Aorta (tissue), 5 donors: ENCODE data around the gene CES5A. TPM values are rescaled to one million over a fixed set of nuclear protein-coding genes. Genes with fewer than 3 reads are reported as not detected.
"Not testable (repeated sequence)": the region's sequence is repeated elsewhere in the genome, so short reads cannot be mapped to it uniquely, and the experiment has no call there.

Source experiments
- ATAC-seq: fragments of 200-7000 bp; cut with Tn5 transposase; one replicate; pipeline ENCODE4 v1.9.1; 2022; ENCODE audit warnings: moderate library complexity; ENCODE audit not compliant: low FRiP score
- DNase-seq, 2 donors: peaks; one replicate each; pipeline ENCODE4 v3.0.0-alpha.2; 2020
- H3K27ac ChIP-seq, 2 donors: one replicate each; pipeline ENCODE4 v1.5.1; 2013; ENCODE audit warnings: low read length in 2 of 2, mild to moderate bottlenecking in 2 of 2, moderate library complexity in 2 of 2, control low read depth in 1 of 2, inconsistent platforms in 1 of 2, low read depth in 1 of 2
- H3K27me3 ChIP-seq, 2 donors: one replicate each; pipeline ENCODE4 v1.6.1; 2013; ENCODE audit warnings: control low read depth in 1 of 2, low read length in 1 of 2, mild to moderate bottlenecking in 1 of 2, moderate library complexity in 1 of 2; ENCODE audit not compliant: insufficient read depth in 2 of 2, control insufficient read depth in 1 of 2
- H3K36me3 ChIP-seq, 2 donors: one replicate each; pipeline ENCODE4 v1.6.1; 2013; ENCODE audit warnings: control low read depth in 1 of 2, low read length in 1 of 2, mild to moderate bottlenecking in 1 of 2; ENCODE audit not compliant: insufficient read depth in 2 of 2, control insufficient read depth in 1 of 2
- H3K4me1 ChIP-seq, 2 donors: one replicate each; pipeline ENCODE4 v1.6.1; 2013; ENCODE audit warnings: low read length in 2 of 2, control low read depth in 1 of 2, mild to moderate bottlenecking in 1 of 2, moderate library complexity in 1 of 2; ENCODE audit not compliant: insufficient read depth in 2 of 2, control insufficient read depth in 1 of 2
- H3K4me3 ChIP-seq, 2 donors: one replicate each; pipeline ENCODE4 v1.5.1; 2013; ENCODE audit warnings: low read length in 2 of 2, control low read depth in 1 of 2, mild to moderate bottlenecking in 1 of 2
- H3K9me3 ChIP-seq: one replicate; pipeline ENCODE4 v1.6.1; 2013; ENCODE audit warnings: mild to moderate bottlenecking, low read length; ENCODE audit not compliant: control insufficient read depth
- WGBS, 2 donors: extraction: QIAGEN DNeasy Blood & Tissue Kit; methylation state at CpG; one replicate each; pipeline ENCODE4 v1.1.7; 2013; 5-methylcytosine and 5-hydroxymethylcytosine counted together
- intact Hi-C, 2 donors: fragments of 100-400 bp; cut with DNase I; formaldehyde crosslinking; loops; one replicate each; pipeline versions ENCODE4 v1.14.2 to v1.15.0; 2022
- long read RNA-seq, 2 donors: library from polyadenylated mRNA; unstranded; transcript quantifications; one replicate each; pipeline ENCODE4 v2.0.0, GENCODE V29; 2020 to 2021
- polyA plus RNA-seq, 2 donors: library from polyadenylated mRNA; stranded (reverse); fragments of 200-250 nt; gene quantifications; one replicate each; pipeline ENCODE4 v1.2.3, GENCODE V29; 2013
- total RNA-seq, 2 donors: library from RNA; stranded (reverse); fragmentation: NEBNext Ultra II Directional; extraction: Animal tissue kit (Norgen Biotek cat#: 25700); gene quantifications; one replicate each; pipeline ENCODE4 v1.2.1, GENCODE V29; 2021
- donor health status: healthy with polysubstance abuse.
- donor health status: Bipolar disorder and iron deficiency.
- donor health status: DM: no; HTN: no; CAD: no.
- donor health status: DM: no; HTN: no; CAD: no.
- donor health status: DM: yes; HTN: yes; CAD: no.

CES5A gene
- total RNA-seq (not detected), polyA plus RNA-seq (not detected)
- long read RNA-seq, donor 1 = 0 reads
- long read RNA-seq, donor 2 = 0 reads

GRCh38 chr16:55875273-55875672 lies at the start of gene CES5A:
TSS of gene CES5A (minus strand) at chr16:55875373. CDS start at chr16:55875221, 152 bp downstream.
- H3K27ac ChIP-seq = no peak within 1 kb of the TSS
- ATAC-seq (no peak), DNase-seq (no peak)
- no peaks in the 10 kb centered on the region for H3K4me1 ChIP-seq
- H3K36me3 ChIP-seq = no peaks in the 10 kb centered on the region
- 77 to 82% methylated on average over 2 of the region's 2 CpGs for WGBS, 2 donors
- intact Hi-C loops = no loop called here
- H3K4me3 ChIP-seq = no peak within 1 kb of the TSS
- no peaks in the 10 kb centered on the region for H3K27me3 ChIP-seq
- H3K9me3 ChIP-seq = no peaks in the 10 kb centered on the region

- Histone ChIP-seq H3K4me1 (no peaks in the 10 kb centered on the region), H3K27me3 (no peaks in the 10 kb centered on the region), H3K9me3 (peaks cover 8% of the 10 kb centered on the region), H3K4me3 (no peak overlapping the region), H3K27ac (no peak overlapping the region), H3K36me3 (no peaks in the 10 kb centered on the region)
- DNase-seq = no peak
- no peak for ATAC-seq
- intact Hi-C loops = no loop called here
These were observed 47.5 kb upstream of the CES5A start for GRCh38 chr16:55922662-55923061.

DNA sequence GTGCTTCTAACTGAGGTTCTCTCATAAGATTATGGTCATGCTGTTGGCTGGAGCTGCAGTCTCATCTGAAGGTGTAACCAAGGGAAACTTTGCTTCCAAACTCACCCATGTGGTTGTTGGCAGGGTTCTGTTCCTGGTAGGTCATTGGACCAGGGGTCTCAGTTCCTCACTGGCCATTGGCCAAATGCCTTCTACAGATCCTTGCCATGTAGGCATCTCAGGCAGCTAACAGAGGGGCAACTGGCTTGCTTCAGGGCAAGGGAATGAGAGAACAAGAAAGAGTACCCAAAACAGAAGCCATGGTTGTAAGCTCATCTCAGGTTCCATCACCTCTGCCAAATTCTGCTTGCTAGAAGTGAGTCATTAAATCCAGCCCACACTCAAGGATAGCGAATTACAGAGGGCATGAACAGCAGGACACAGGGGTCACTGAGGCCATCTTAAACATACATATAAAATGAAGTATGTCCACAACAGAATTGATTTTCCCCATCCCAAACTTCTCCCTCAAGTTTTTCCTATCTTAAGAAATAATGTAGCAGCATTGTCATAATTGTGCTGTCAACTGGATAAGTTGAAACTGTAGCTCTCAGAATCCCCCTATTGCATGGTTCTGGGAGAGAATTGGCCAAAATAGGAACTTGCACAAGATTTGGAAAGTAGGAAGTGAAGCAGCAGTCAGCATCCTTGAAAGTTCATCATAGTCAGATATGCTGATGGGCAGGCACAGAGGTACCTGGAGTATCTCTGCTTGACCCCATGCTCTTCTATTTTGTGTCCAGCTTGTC lies 42.4 kb upstream of the CES5A start:
- WGBS, 2 donors = 62 to 77% methylated on average over 1 of the region's 1 CpG
- Histone ChIP-seq H3K9me3 (peaks cover 9% of the 10 kb centered on the region), H3K4me1 (no peaks in the 10 kb centered on the region), H3K27me3 (no peaks in the 10 kb centered on the region), H3K4me3 (no peak overlapping the region), H3K36me3 (no peaks in the 10 kb centered on the region), H3K27ac (no peak overlapping the region)
- intact Hi-C loops = no loop called here
- ATAC-seq (no peak), DNase-seq (no peak)

DNA sequence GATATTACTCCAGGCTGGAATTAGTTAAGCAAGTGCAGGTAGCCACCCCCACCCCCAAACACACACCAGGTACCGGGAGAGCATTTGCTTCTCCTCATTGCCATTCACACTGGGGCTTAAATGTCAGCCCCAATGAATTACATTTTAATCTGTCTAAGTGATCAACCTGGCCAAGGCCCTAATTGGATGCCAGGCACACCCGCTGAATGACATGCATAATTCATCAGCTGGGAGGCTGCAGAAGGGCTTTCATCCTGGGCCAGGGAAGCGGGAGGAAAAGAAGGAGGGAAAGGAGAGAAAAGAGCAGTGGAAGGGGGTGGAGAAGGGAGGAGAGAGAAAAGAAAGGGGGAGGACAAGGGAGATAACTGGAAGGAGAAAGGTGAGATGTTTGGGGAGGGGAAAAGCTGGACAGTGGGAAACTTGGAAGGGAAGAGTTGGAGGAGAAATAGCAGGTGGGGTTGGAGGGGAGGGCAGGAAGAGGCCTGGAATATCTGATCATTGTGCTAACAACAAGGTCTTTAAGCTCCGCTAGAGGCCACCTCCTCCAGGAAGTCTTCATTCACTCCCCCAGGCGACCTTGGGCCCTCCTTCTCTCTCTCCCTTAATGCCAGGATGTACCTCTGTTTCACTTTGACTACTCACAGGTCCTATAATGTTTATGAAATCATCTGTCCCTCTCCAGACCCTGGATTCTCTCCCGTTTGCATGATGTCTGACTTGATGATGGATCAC lies 40.1 kb upstream of the CES5A start:
- no peaks in the 10 kb centered on the region for H3K27me3 ChIP-seq
- WGBS, 2 donors = 69% methylated on average over 6 of the region's 6 CpGs
- no peak for ATAC-seq
- no peaks in the 10 kb centered on the region for H3K36me3 ChIP-seq
- peaks cover 10% of the 10 kb centered on the region for H3K9me3 ChIP-seq
- H3K4me3 ChIP-seq = no peak overlapping the region
- H3K4me1 ChIP-seq = no peaks in the 10 kb centered on the region
- intact Hi-C loops = no loop called here
- no peak for DNase-seq
- H3K27ac ChIP-seq = no peak overlapping the region

- no peaks in the 10 kb centered on the region for H3K4me1 ChIP-seq
- 53 to 55% methylated on average over 6 of the region's 6 CpGs for WGBS, 2 donors
These were observed 39.2 kb upstream of the CES5A start for GRCh38 chr16:55914383-55914782.

GRCh38 chr16:55913716-55914115 lies 38.5 kb upstream of the CES5A start:
- Histone ChIP-seq H3K36me3 (no peaks in the 10 kb centered on the region), H3K9me3 (peaks cover 5% of the 10 kb centered on the region), H3K27me3 (no peaks in the 10 kb centered on the region), H3K27ac (no peak overlapping the region), H3K4me1 (no peaks in the 10 kb centered on the region), H3K4me3 (no peak overlapping the region)
- DNase-seq = no peak
- WGBS, 2 donors = 40 to 50% methylated on average over 2 of the region's 2 CpGs
- intact Hi-C loops = no loop called here
- no peak for ATAC-seq

More at GRCh38 chr16:55914383-55914782, 39.2 kb upstream of the CES5A start:
- peaks cover 9% of the 10 kb centered on the region for H3K9me3 ChIP-seq
- H3K27ac ChIP-seq = no peak overlapping the region
- H3K36me3 ChIP-seq = no peaks in the 10 kb centered on the region
- ATAC-seq (no peak), DNase-seq (no peak)
- intact Hi-C loops = no loop called here
- H3K4me3 ChIP-seq = no peak overlapping the region
- H3K27me3 ChIP-seq = no peaks in the 10 kb centered on the region

GRCh38 chr16:55913121-55913520 lies 37.9 kb upstream of the CES5A start:
- intact Hi-C loops, H3K9me3 ChIP-seq, H3K27ac ChIP-seq, H3K27me3 ChIP-seq, H3K4me3 ChIP-seq, ATAC-seq, H3K4me1 ChIP-seq, H3K36me3 ChIP-seq, DNase-seq: not testable (repeated sequence)
- WGBS, 2 donors = 70 to 74% methylated on average over 2 of the region's 2 CpGs

DNA sequence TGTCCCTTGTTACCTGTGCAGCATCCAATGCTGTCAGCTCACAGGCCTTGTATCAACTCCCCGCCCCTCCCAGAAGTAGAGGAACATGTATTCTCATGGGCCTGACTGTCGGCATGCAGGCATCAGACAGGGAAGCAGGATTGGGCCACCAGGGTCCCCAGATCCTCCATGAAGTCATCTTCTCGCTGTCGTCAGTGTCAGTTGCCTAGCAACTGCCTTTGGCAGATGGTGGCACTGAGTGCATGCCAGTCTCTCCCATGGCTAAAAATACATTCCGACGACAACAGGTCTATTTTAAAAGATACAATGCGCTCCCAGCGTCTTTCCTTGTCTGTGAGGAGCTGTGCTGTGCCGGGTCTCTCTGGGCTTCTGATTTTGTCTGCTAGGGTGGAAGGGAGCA lies 36.8 kb upstream of the CES5A start:
- Histone ChIP-seq H3K27ac (no peak overlapping the region), H3K4me3 (no peak overlapping the region), H3K9me3 (peaks cover 4% of the 10 kb centered on the region), H3K27me3 (no peaks in the 10 kb centered on the region), H3K36me3 (no peaks in the 10 kb centered on the region), H3K4me1 (no peaks in the 10 kb centered on the region)
- DNase-seq = no peak
- intact Hi-C loops = no loop called here
- ATAC-seq = no peak
- 23 to 24% methylated on average over 9 of the region's 9 CpGs for WGBS, 2 donors

- Histone ChIP-seq H3K27me3 (no peaks in the 10 kb centered on the region), H3K9me3 (peaks cover 4% of the 10 kb centered on the region), H3K36me3 (no peaks in the 10 kb centered on the region), H3K27ac (no peak overlapping the region), H3K4me3 (no peak overlapping the region), H3K4me1 (no peaks in the 10 kb centered on the region)
- intact Hi-C loops = no loop called here
- WGBS, 2 donors = 79% methylated on average over 2 of the region's 2 CpGs
- no peak for DNase-seq
- no peak for ATAC-seq
These were observed 36.4 kb upstream of the CES5A start for GRCh38 chr16:55911616-55912015.
